Measurements from ENCODE around the gene ADAMTS4.
"Not testable (repeated sequence)": the region's sequence is repeated elsewhere in the genome, so short reads cannot be mapped to it uniquely, and the experiment has no call there.

ADAMTS4 gene

GRCh38 chr1:161225534-161226319 is 26.9 kb upstream of the ADAMTS4 start, which contains the start of gene TOMM40L:
Gene TOMM40L, plus strand, starts transcription at chr1:161226060. Its CDS starts 430 bp downstream, at chr1:161226490.
- H3K4me3 ChIP-seq (ENCODE audit: low read depth, low read length) = peak within 1 kb of the TSS; percentile 95
- TF ChIP-seq CTCF (IDR thresholded peaks at IDR 0.05; ENCODE audit: control insufficient read depth, extremely low read depth, insufficient read depth) = peak; percentile 50
- DNase-seq (ENCODE audit: low read depth) = peak; percentile 99

GRCh38 chr1:161225178-161225533 is 26.3 kb upstream of the ADAMTS4 start:
- H3K4me3 ChIP-seq (ENCODE audit: low read depth, low read length) = no peak overlapping the region
- DNase-seq (ENCODE audit: low read depth) = no peak
- TF ChIP-seq CTCF (IDR thresholded peaks at IDR 0.05; ENCODE audit: control insufficient read depth, extremely low read depth, insufficient read depth) = no peak

GRCh38 chr1:161224695-161225087 is 25.8 kb upstream of the ADAMTS4 start:
- DNase-seq (ENCODE audit: low read depth); H3K4me3 ChIP-seq (ENCODE audit: low read depth, low read length): not testable (repeated sequence)

- TF ChIP-seq CTCF (IDR thresholded peaks at IDR 0.05; ENCODE audit: control insufficient read depth, extremely low read depth, insufficient read depth) = no peak
- no peak overlapping the region for H3K4me3 ChIP-seq (ENCODE audit: low read depth, low read length)
- DNase-seq (ENCODE audit: low read depth) = no peak
Measured at GRCh38 chr1:161223805-161224694, 25.2 kb upstream of the ADAMTS4 start.

GRCh38 chr1:161222175-161223019 is 23.5 kb upstream of the ADAMTS4 start:
- DNase-seq (ENCODE audit: low read depth) = no peak
- no peak for TF ChIP-seq CTCF (IDR thresholded peaks at IDR 0.05; ENCODE audit: control insufficient read depth, extremely low read depth, insufficient read depth)
- H3K4me3 ChIP-seq (ENCODE audit: low read depth, low read length) = no peak overlapping the region

- no peak for DNase-seq (ENCODE audit: low read depth)
- no peak overlapping the region for H3K4me3 ChIP-seq (ENCODE audit: low read depth, low read length)
- no peak for TF ChIP-seq CTCF (IDR thresholded peaks at IDR 0.05; ENCODE audit: control insufficient read depth, extremely low read depth, insufficient read depth)
Measured at GRCh38 chr1:161220002-161220401, 21.1 kb upstream of the ADAMTS4 start.

Data from LNCaP clone FGC (cell line).